Embryonic facial prominence (tissue), 1 donor: ENCODE results near the gene PMS2.
"Not testable (repeated sequence)": the region's sequence is repeated elsewhere in the genome, so short reads cannot be mapped to it uniquely, and the experiment has no call there.

Experiments
- DNase-seq: peaks from one replicate; pipeline ENCODE4 v3.0.0-alpha.2; 2016; ENCODE audit errors: extremely low spot score

The PMS2 gene

DNA sequence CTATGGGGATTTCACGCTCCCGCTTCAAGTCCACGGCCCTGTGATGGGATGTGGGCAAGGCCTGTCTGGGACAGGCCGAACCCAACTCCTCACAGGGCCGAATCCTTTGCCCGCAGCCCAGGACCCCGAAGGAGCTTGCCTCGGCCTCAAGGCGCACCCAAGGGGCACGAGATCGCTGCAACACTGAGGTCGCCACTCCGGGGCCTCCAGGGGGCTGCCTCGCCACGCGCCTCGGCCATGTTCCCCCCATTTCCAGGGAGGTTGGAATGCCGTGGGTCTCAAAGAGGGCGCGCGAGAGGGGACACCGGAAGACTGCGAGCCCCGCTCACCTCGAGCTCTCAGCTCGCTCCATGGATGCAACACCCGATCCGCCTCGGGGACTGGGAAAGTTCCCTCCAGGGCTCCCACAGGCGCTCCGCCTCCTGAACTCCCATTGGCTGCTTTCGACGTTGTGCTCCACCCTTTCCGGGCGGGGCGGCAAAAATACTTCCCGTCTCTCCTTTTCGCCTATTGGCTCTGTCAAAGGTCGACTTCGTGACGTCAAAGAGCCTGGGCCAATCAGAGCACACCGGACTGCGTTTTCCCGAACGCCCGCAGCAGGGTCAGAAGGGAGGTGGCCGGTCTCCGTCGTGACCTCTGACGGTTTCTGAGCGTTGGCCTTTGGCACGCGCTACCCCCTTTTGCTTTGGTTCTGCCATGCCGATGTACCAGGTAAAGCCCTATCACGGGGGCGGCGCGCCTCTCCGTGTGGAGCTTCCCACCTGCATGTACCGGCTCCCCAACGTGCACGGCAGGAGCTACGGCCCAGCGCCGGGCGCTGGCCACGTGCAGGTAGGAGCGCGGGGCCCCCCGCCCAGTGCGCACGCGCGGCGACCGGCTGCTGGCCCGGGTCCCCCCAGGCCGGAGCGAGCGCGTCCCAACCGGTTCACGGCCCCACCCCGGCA is at the start of gene PMS2, which contains the start of gene AIMP2:
TSS of gene PMS2 (minus strand) at position 382 of the 944 bp plus-strand sequence. CDS start at position 352, 30 bp downstream.
TSS of gene AIMP2 (plus strand) at position 605 of the 944 bp plus-strand sequence. CDS start at position 697, 92 bp downstream.
- DNase-seq, result peak; percentile 93

GRCh38 chr7:6057316-6058129 is 48.7 kb upstream of the PMS2 start:
- DNase-seq, result no peak

- DNase-seq, result no peak
Observed at GRCh38 chr7:6056616-6057015, 47.8 kb upstream of the PMS2 start.

GRCh38 chr7:6051185-6051584 is 42.3 kb upstream of the PMS2 start:
- not testable (repeated sequence) for DNase-seq

DNA sequence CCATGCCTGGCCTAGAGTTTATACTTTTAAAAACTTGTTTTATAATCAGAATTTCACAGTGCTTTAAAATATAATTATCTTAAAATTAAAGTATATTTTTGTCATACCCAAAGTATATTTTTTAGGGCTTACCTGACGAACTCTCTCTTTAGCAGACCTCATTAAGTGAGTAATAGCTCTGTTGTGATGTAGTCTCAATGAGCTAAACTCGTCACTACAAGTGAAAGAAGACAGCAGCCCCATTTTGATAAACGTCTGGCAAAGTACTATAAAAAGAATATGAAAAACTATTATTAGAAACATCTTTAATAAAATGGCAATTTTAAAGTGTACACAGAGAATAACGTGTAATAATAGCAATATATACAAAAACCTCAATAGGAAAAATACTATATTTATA is 40.9 kb upstream of the PMS2 start:
- DNase-seq, result no peak

DNA sequence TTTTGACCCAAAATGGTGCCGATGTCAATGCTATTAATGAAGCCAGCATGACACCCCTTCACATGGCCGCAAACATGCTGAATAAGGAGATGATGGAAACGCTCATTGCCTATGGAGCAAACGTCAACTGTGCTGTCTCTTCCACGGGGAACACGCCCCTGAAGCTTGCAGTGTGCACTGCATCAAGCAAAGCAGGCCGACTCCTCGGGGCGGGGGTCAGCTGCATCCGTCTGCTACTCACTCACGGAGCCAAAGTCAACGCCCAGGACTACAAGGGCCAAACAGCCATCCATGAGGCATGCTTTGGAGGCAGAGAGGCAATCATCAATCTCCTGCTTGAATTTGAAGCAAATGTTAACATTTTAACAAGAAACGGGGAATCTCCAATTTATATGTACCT is 26.8 kb upstream of the PMS2 start:
- DNase-seq, result no peak

DNA sequence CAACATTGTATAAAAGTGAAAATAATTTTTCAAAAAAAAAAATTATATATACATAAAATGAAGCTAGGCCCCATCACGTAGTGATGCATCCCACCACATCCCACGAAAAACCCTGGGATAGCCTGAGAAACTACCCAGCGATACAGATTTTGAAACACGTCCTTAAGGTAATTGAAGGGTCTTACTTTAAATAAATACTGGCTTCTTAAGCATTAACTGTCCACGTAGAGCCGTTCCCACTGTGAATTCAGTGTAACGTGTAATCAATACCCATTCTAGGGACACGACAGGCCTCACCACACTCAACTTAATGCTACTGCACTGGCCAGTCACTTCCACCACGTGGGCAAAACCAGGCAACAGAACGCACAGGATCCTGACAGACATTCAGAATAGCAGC is 26.3 kb upstream of the PMS2 start:
- DNase-seq, result no peak

DNA sequence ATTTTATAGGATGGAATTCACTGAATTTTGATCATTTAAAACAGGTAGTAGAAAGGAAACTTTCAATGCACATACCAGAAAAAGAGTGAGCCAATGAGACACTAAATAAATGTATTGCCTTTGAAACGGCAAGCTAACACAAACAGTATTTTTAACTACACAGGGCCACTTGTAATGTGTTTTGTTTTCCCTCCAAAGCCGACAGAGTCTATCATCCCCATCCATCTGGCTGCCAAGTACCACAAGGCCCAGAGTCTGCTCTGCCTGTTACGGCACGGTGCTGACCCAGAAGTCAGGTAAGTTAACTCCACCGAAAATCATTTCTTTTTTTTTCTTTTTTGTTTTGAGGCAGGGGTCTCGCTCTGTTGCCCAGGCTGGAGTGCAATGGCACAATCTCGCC is 23.8 kb upstream of the PMS2 start:
- no peak for DNase-seq

DNA sequence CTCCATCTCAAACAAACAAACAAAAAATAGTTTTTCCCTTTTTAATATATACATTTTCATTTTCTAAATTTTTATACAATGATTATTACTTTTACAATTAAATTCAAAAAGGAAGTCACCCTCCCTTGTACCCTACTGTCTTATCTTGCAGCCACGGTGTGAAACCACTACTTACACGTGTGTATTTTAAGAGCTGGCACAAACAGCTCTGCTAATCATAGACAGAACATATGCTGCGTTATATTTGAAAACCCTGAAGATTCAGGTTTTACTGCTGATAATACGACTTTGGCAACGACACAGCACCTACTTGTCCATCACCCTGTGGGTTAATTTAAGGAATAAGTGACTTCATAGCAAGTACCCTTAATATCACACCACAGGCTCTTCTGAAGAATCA is 23.3 kb upstream of the PMS2 start:
- DNase-seq, result no peak

DNA sequence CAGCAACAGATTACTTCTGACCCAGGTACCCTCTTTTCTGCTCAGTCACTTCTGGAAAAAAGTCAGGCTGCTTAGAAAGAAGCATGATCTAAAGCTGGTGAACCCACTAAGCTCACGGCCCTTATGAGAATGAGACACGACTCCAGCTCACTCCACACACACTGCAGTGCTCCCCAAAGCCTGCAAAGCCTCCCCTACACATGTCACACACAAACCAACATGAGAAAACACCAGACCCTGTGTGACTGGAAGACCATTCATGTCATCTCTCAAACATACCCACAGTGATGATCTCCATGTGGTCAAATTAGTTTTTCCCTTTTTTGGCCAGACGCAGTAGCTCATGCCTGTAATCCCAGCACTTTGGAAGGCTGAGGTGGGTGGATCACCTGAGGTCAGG is 22.7 kb upstream of the PMS2 start:
- no peak for DNase-seq

DNA sequence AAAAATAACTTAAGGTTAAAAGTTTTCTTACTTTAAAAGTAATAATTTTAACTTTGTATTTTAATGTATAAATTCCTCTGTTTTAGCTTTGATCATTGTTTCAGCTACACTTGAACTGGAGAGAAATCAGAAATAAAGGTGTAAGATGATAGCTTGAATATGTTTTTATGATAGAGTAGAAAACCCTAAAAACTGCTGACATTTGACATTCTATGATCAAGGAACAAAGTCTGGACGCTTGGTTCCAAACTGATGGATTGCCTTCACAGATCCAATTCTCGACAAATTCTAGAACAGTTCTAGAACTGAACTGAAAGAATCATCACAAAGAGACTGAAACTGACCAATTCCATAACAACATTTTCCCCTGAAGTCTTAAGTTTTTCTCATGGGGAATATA is 22.1 kb upstream of the PMS2 start, which contains the start of gene ANKRD61:
TSS of gene ANKRD61 (plus strand) at position 389 of the 400 bp plus-strand sequence. CDS start at position 389, 0 bp downstream.
- DNase-seq, result no peak

DNA sequence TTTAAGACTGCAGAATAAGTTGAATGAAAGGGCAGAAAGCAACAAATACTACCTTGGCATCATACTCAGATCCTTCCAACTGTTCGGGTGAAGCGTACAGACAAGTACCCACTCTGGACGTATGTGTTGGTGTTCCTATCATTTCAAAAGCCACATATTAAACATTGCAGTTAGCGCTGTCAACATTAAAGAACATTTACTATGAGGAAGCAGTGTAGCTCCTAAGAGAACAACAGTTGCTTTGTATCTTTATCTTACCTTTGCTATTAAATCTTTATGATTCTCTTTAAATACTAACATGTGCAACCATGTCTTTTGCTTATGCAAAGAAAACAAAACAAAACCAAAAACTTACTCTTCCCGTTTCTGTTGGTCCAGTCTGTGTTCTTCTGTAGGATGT is 19.7 kb upstream of the PMS2 start:
- DNase-seq, result no peak

- DNase-seq, result no peak
Observed at GRCh38 chr7:6027806-6028365, 19.0 kb upstream of the PMS2 start.

GRCh38 chr7:6026820-6027311 is 18.0 kb upstream of the PMS2 start:
- DNase-seq, result no peak

- no peak for DNase-seq
Observed at GRCh38 chr7:6026011-6026819, 17.4 kb upstream of the PMS2 start.

- no peak for DNase-seq
Observed at GRCh38 chr7:6023974-6024435, 15.2 kb upstream of the PMS2 start.

DNA sequence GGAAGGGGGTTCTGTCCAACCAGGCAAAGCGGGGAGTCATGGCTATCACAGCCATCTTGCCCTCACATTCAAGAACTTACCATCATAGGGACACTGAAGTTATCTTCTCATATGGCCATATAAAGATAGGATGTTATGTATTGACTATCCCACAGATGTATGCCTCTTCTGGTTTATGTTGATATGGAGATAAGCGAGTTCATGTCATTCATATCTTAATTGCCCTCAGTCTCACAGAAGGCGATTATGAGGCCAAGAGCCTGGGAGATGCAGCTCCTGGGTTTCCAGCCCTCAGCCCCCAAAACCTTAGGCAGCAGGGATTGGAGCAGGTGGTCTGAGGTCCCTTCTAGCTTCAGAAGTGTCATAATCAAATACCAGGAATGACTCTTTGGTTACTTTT is 13.9 kb upstream of the PMS2 start:
- no peak for DNase-seq

DNA sequence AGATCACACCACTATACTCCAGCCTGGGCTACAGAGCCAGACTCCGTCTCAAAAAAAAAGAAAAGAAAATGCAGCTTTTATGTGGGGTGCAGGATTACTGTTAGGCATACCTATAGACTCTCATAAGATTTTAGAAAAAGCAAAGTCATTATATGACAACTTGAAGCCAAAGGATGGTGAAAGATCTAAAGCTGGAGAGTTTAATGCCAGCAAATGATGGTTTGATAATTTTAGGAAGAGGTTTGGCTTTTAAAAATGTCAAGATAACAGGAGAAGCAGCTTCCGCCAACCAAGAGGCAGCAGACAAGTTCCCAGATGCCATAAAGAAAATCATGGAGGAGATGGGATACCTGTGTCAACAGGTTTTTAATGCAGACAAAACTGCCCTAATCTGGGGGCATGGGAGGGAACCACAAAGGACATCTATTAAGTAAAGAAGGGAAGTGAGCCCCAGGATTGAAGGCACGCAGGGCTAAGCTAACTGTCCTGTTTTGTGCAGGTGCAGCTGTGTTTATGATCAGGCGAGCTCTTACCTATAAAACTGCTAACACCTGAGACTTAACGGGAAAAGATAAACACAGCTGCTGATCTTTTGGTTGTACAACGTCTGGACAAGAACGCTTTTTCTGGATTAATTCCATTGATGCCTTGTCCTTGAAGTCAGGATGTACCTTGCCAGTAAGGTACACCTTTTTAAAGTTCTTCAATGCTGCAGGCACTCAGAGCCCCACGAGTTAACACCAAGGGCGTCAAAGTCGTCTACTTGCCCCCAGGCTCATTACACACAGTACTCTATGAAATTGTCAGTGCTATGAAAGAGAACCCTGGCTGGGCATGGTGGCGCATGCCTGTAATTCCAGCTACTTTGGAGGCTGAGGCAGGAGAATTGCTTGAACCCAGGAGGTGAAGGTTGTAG is 11.8 kb upstream of the PMS2 start:
- DNase-seq, result no peak

- DNase-seq, result no peak
Observed at GRCh38 chr7:6016653-6016966, 7.8 kb upstream of the PMS2 start.
